ENCODE measurements around the gene KPNA6. TPM values are rescaled to one million over a fixed set of nuclear protein-coding genes. Genes with fewer than 3 reads are reported as not detected.
A peak's percentile ranks its signal among the peaks of the same experiment; 100 is the strongest.

The KPNA6 gene
- total RNA-seq, 1 donor from 2014 or later, result 79.0 TPM

- peaks cover 6% of the 10 kb centered on the region for H3K36me3 Mint-ChIP-seq (ENCODE audit: unreplicated experiment)
Measured at GRCh38 chr1:32172621-32173245, 64.9 kb downstream of the KPNA6 start.

GRCh38 chr1:32178380-32179192, 70.7 kb downstream of the KPNA6 start:
- no peak for DNase-seq
- peaks cover 11% of the 10 kb centered on the region for H3K4me1 Mint-ChIP-seq (ENCODE audit: low read depth, unreplicated experiment)
- peak overlapping the region; percentile 87 for H3K4me3 Mint-ChIP-seq (ENCODE audit: unreplicated experiment)
- H3K9me3 Mint-ChIP-seq (ENCODE audit: unreplicated experiment), result peaks cover 8% of the 10 kb centered on the region
- peaks cover 5% of the 10 kb centered on the region for H3K27me3 Mint-ChIP-seq (ENCODE audit: unreplicated experiment)
- TF ChIP-seq CTCF (IDR thresholded peaks at IDR 0.05; ENCODE audit: partially characterized antibody, unreplicated experiment), result no peak
- H3K36me3 Mint-ChIP-seq (ENCODE audit: unreplicated experiment), result no peaks in the 10 kb centered on the region
- H3K27ac Mint-ChIP-seq (ENCODE audit: unreplicated experiment), result peak overlapping the region; percentile 95

More at GRCh38 chr1:32172621-32173245, 64.9 kb downstream of the KPNA6 start:
- no peaks in the 10 kb centered on the region for H3K9me3 Mint-ChIP-seq (ENCODE audit: unreplicated experiment)
- no peak overlapping the region for H3K4me3 Mint-ChIP-seq (ENCODE audit: unreplicated experiment)
- no peak for DNase-seq
- no peak overlapping the region for H3K27ac Mint-ChIP-seq (ENCODE audit: unreplicated experiment)
- H3K27me3 Mint-ChIP-seq (ENCODE audit: unreplicated experiment), result no peaks in the 10 kb centered on the region
- TF ChIP-seq CTCF (IDR thresholded peaks at IDR 0.05; ENCODE audit: partially characterized antibody, unreplicated experiment), result no peak
- H3K4me1 Mint-ChIP-seq (ENCODE audit: low read depth, unreplicated experiment), result no peaks in the 10 kb centered on the region

- Mint-ChIP-seq H3K27me3 (ENCODE audit: unreplicated experiment) (peaks cover 5% of the 10 kb centered on the region), H3K4me1 (ENCODE audit: low read depth, unreplicated experiment) (peaks cover 11% of the 10 kb centered on the region), H3K9me3 (ENCODE audit: unreplicated experiment) (peaks cover 8% of the 10 kb centered on the region), H3K27ac (ENCODE audit: unreplicated experiment) (peak overlapping the region; percentile 95), H3K4me3 (ENCODE audit: unreplicated experiment) (peak overlapping the region; percentile 87), H3K36me3 (ENCODE audit: unreplicated experiment) (no peaks in the 10 kb centered on the region)
- no peak for TF ChIP-seq CTCF (IDR thresholded peaks at IDR 0.05; ENCODE audit: partially characterized antibody, unreplicated experiment)
- DNase-seq, result peak; percentile 29
Measured at GRCh38 chr1:32179193-32179442, 71.3 kb downstream of the KPNA6 start.

GRCh38 chr1:32179443-32180185, 71.8 kb downstream of the KPNA6 start, which contains the start of gene TXLNA:
TSS of gene TXLNA (plus strand) at chr1:32179675. CDS start at chr1:32180346, 671 bp downstream.
- H3K27me3 Mint-ChIP-seq (ENCODE audit: unreplicated experiment), result peaks cover 5% of the 10 kb centered on the region
- peak within 1 kb of the TSS; percentile 95 for H3K27ac Mint-ChIP-seq (ENCODE audit: unreplicated experiment)
- peaks cover 11% of the 10 kb centered on the region for H3K4me1 Mint-ChIP-seq (ENCODE audit: low read depth, unreplicated experiment)
- peak; percentile 12 for TF ChIP-seq CTCF (IDR thresholded peaks at IDR 0.05; ENCODE audit: partially characterized antibody, unreplicated experiment)
- no peaks in the 10 kb centered on the region for H3K36me3 Mint-ChIP-seq (ENCODE audit: unreplicated experiment)
- DNase-seq, result peak; percentile 96
- H3K4me3 Mint-ChIP-seq (ENCODE audit: unreplicated experiment), result peak within 1 kb of the TSS; percentile 92
- peaks cover 8% of the 10 kb centered on the region for H3K9me3 Mint-ChIP-seq (ENCODE audit: unreplicated experiment)
